K562 (cell line): ENCODE results near the gene ATXN7L2. TPM values are rescaled to one million over a fixed set of nuclear protein-coding genes. Genes with fewer than 3 reads are reported as not detected.

ENCODE experiments used
- GATAD2B ChIP-seq: fragments of 450-650 bp; IDR thresholded peaks from 2 replicates; pipeline ENCODE4 v1.6.1; 2017; ENCODE audit warnings: mild to moderate bottlenecking, borderline replicate concordance
- HOMEZ ChIP-seq: fragments of 250-450 bp; sonication (Bioruptor Pico); IDR thresholded peaks from 2 replicates; pipeline ENCODE4 v1.4.0; 2020; ENCODE audit warnings: mild to moderate bottlenecking, moderate library complexity
- KLF1 ChIP-seq: fragments of 450-650 bp; IDR thresholded peaks from 2 replicates; pipeline ENCODE4 v1.6.1; 2016; ENCODE audit warnings: missing genetic modification characterization, missing compliant biosample characterization
- MLX ChIP-seq, 2 experiments: fragments of 450-650 bp in 1 of 2; sonication (generic) in 1 of 2; formaldehyde crosslinking; conservative IDR thresholded peaks; 2 replicates each; pipeline versions ENCODE4 v1.4.0 to v1.8.1; 2020 to 2022; ENCODE audit warnings: mild to moderate bottlenecking in 1 of 2, missing genetic modification reagents in 1 of 2
- ZNF639 ChIP-seq, 2 experiments: fragments of 200-800 bp in 1 of 2; sonication (Bioruptor generic) in 1 of 2; sonication (generic) in 1 of 2; formaldehyde crosslinking in 1 of 2; IDR thresholded peaks in 1 of 2; conservative IDR thresholded peaks in 1 of 2; 2 replicates each; pipeline versions ENCODE4 v1.5.0 to v1.6.1; 2016 to 2020; ENCODE audit warnings: missing compliant biosample characterization in 1 of 2, missing genetic modification characterization in 1 of 2, missing genetic modification reagents in 1 of 2
- polyA plus RNA-seq, 8 experiments: library from polyadenylated mRNA; depleted of rRNA in 4 of 8; stranded (reverse) in 5 of 8; unstranded in 3 of 8; fragments of >200 nt; fragmentation: Nextera tagmentation in 2 of 8; fragmentation: Illumina TruSeq in 1 of 8; extraction: Ambion mirVana in 2 of 8; extraction: Trizol in 1 of 8; gene quantifications; 2 replicates each; pipeline versions ENCODE4 v1.2.1 to v1.2.3, GENCODE V29; 2011 to 2014; ENCODE audit warnings: inconsistent platforms in 1 of 8, missing spikeins in 1 of 8
- total RNA-seq, 7 experiments: library from RNA; depleted of rRNA in 6 of 7; stranded (reverse); fragments of >200 nt in 6 of 7; fragmentation: Illumina TruSeq in 2 of 7; extraction: Trizol in 2 of 7; gene quantifications; 2 replicates each; pipeline versions ENCODE4 v1.2.1 to v1.2.3, GENCODE V29; 2011 to 2021; ENCODE audit warnings: low replicate concordance in 1 of 7

Gene ATXN7L2
- total and polyA plus RNA-seq, 9 of the 15 experiments (the other 6 are each of a cell fraction or from before 2014, with no cell fraction given), result 0.21 to 10.4 (median 5.8) TPM

- no peak for TF ChIP-seq HOMEZ (CRISPR knock-in tag)
- no peak for TF ChIP-seq GATAD2B
- no peak for TF ChIP-seq ZNF639 (CRISPR knock-in tag; conservative IDR thresholded peaks at IDR 0.05 in 1 of 2, IDR thresholded peaks at IDR 0.05 in 1 of 2)
- no peak for TF ChIP-seq MLX (CRISPR knock-in tag; conservative IDR thresholded peaks at IDR 0.05)
- TF ChIP-seq KLF1 (tag), result no peak
Measured at GRCh38 chr1:109504974-109505373, 21.3 kb downstream of the ATXN7L2 start (continued).
